Activated naive CD8-positive, alpha-beta T cell treated with anti-CD3 and anti-CD28 coated beads, Interleukin-2, amount 50 U/mL, for 24 hours (primary cell): ENCODE results near the gene FAM163A.

Experiments used
- ATAC-seq: fragments of 150-1000 bp; cut with Tn5 transposase; one replicate; pipeline ENCODE4 v1.10.0; 2021
- DNase-seq: peaks from one replicate; pipeline ENCODE4 v3.0.0; 2021
- H3K27ac Mint-ChIP-seq: one replicate; pipeline ENCODE4 v1.8.0; 2021; ENCODE audit warnings: mild to moderate bottlenecking, mixed read lengths
- H3K27me3 Mint-ChIP-seq: one replicate; pipeline ENCODE4 v1.8.0; 2021; ENCODE audit warnings: mixed read lengths
- H3K36me3 Mint-ChIP-seq: one replicate; pipeline ENCODE4 v1.8.0; 2021; ENCODE audit warnings: low read depth, mixed read lengths
- H3K4me1 Mint-ChIP-seq: one replicate; pipeline ENCODE4 v1.8.0; 2021; ENCODE audit warnings: mixed read lengths
- H3K4me3 Mint-ChIP-seq: one replicate; pipeline ENCODE4 v1.8.0; 2021; ENCODE audit warnings: mild to moderate bottlenecking, moderate library complexity, mixed read lengths
- H3K9me3 Mint-ChIP-seq: one replicate; pipeline ENCODE4 v1.8.0; 2021; ENCODE audit warnings: mixed read lengths

The FAM163A gene

GRCh38 chr1:179856296-179856695 lies 113.2 kb downstream of the FAM163A start:
- H3K9me3 Mint-ChIP-seq, result no peaks in the 10 kb centered on the region
- H3K27ac Mint-ChIP-seq, result no peak overlapping the region
- no peak for DNase-seq
- H3K4me1 Mint-ChIP-seq, result no peaks in the 10 kb centered on the region
- no peak overlapping the region for H3K4me3 Mint-ChIP-seq
- ATAC-seq, result no peak
- peaks cover 22% of the 10 kb centered on the region for H3K36me3 Mint-ChIP-seq
- no peaks in the 10 kb centered on the region for H3K27me3 Mint-ChIP-seq

- H3K4me1 Mint-ChIP-seq, result no peaks in the 10 kb centered on the region
- no peak for ATAC-seq
Measured at GRCh38 chr1:179857009-179857408, 113.9 kb downstream of the FAM163A start.

GRCh38 chr1:179860652-179861051 lies 117.6 kb downstream of the FAM163A start:
- Mint-ChIP-seq H3K9me3 (no peaks in the 10 kb centered on the region), H3K27ac (no peak overlapping the region), H3K36me3 (peaks cover 37% of the 10 kb centered on the region), H3K4me1 (no peaks in the 10 kb centered on the region), H3K4me3 (no peak overlapping the region), H3K27me3 (no peaks in the 10 kb centered on the region)
- ATAC-seq, result no peak
- no peak for DNase-seq

More at GRCh38 chr1:179857009-179857408, 113.9 kb downstream of the FAM163A start:
- Mint-ChIP-seq H3K27me3 (no peaks in the 10 kb centered on the region), H3K9me3 (no peaks in the 10 kb centered on the region), H3K27ac (no peak overlapping the region), H3K36me3 (peaks cover 22% of the 10 kb centered on the region), H3K4me3 (no peak overlapping the region)
- DNase-seq, result no peak

GRCh38 chr1:179865377-179865776 lies 122.3 kb downstream of the FAM163A start:
- H3K27me3 Mint-ChIP-seq, result no peaks in the 10 kb centered on the region
- no peak overlapping the region for H3K4me3 Mint-ChIP-seq
- ATAC-seq (no peak), DNase-seq (no peak)
- peaks cover 32% of the 10 kb centered on the region for H3K36me3 Mint-ChIP-seq
- H3K27ac Mint-ChIP-seq, result no peak overlapping the region
- H3K9me3 Mint-ChIP-seq, result no peaks in the 10 kb centered on the region
- H3K4me1 Mint-ChIP-seq, result no peaks in the 10 kb centered on the region
